Chondrocyte (in vitro differentiated cells): ENCODE measurements around the gene CASZ1. TPM values are rescaled to one million over a fixed set of nuclear protein-coding genes. Genes with fewer than 3 reads are reported as not detected.

Experiments
- DNase-seq: peaks from one replicate; pipeline ENCODE4 v3.0.0; 2021; ENCODE audit warnings: mixed read lengths, low spot score
- H3K27ac Mint-ChIP-seq: one replicate; pipeline ENCODE4 v1.8.0; 2021; ENCODE audit warnings: mild to moderate bottlenecking, moderate library complexity, mixed read lengths; ENCODE audit not compliant: unreplicated experiment
- H3K27me3 Mint-ChIP-seq: 2 replicates; pipeline ENCODE4 v1.8.0; 2021; ENCODE audit warnings: low read depth, mixed read lengths
- H3K36me3 Mint-ChIP-seq: 2 replicates; pipeline ENCODE4 v1.8.0; 2021; ENCODE audit warnings: low read depth, mixed read lengths
- H3K4me1 Mint-ChIP-seq: 2 replicates; pipeline ENCODE4 v1.8.0; 2021; ENCODE audit warnings: low read depth, mild to moderate bottlenecking, mixed read lengths
- H3K4me3 Mint-ChIP-seq: one replicate; pipeline ENCODE4 v1.8.0; 2021; ENCODE audit warnings: mild to moderate bottlenecking, moderate library complexity, mixed read lengths; ENCODE audit not compliant: unreplicated experiment
- H3K9me3 Mint-ChIP-seq: 2 replicates; pipeline ENCODE4 v1.8.0; 2021; ENCODE audit warnings: low read depth, mixed read lengths
- CTCF ChIP-seq: fragments of 200-600 bp; sonication (generic); IDR thresholded peaks from 2 replicates; pipeline ENCODE4 v1.5.0; 2021; ENCODE audit warnings: antibody characterized with exemption, mild to moderate bottlenecking, moderate library complexity
- total RNA-seq: library from RNA; stranded (reverse); gene quantifications from 3 replicates; pipeline ENCODE4 v1.2.1, GENCODE V29; 2021

Gene CASZ1
- total RNA-seq, 1 donor from 2014 or later = 4.1 TPM

- no peak for DNase-seq
- H3K27me3 Mint-ChIP-seq = no peaks in the 10 kb centered on the region
- TF ChIP-seq CTCF = no peak
- no peak overlapping the region for H3K27ac Mint-ChIP-seq
- H3K9me3 Mint-ChIP-seq = no peaks in the 10 kb centered on the region
- H3K4me3 Mint-ChIP-seq = no peak overlapping the region
- no peaks in the 10 kb centered on the region for H3K4me1 Mint-ChIP-seq
- H3K36me3 Mint-ChIP-seq = no peaks in the 10 kb centered on the region
Measured at GRCh38 chr1:10653370-10654125, 142.9 kb downstream of the CASZ1 start.

- no peak overlapping the region for H3K4me3 Mint-ChIP-seq
- no peak overlapping the region for H3K27ac Mint-ChIP-seq
- TF ChIP-seq CTCF = no peak
- H3K27me3 Mint-ChIP-seq = no peaks in the 10 kb centered on the region
- H3K9me3 Mint-ChIP-seq = no peaks in the 10 kb centered on the region
- no peaks in the 10 kb centered on the region for H3K4me1 Mint-ChIP-seq
- no peaks in the 10 kb centered on the region for H3K36me3 Mint-ChIP-seq
- no peak for DNase-seq
Measured at GRCh38 chr1:10652626-10653025, 143.8 kb downstream of the CASZ1 start.

DNA sequence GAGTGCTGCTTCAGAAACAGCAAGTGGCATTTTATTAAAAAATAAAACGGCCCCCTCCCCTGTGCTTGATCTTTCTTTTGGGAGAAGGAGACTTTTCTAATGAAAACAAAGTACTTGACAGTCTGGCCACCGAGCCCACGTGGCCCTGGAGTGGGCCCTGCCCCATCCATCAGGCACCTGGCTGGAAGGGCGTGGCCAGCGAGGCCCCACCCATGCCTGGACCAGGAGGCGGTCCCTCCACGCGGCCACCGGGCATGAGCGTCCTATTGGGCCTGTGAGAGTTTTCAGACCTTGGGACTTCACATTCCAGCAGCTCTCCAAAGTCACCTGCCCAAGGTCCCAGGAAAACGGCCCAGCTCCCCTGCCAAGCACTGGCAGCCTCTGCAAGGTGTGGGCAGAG lies 144.7 kb downstream of the CASZ1 start:
- H3K27ac Mint-ChIP-seq = no peak overlapping the region
- no peaks in the 10 kb centered on the region for H3K27me3 Mint-ChIP-seq
- no peaks in the 10 kb centered on the region for H3K4me1 Mint-ChIP-seq
- no peak for TF ChIP-seq CTCF
- H3K4me3 Mint-ChIP-seq = no peak overlapping the region
- DNase-seq = no peak
- no peaks in the 10 kb centered on the region for H3K36me3 Mint-ChIP-seq
- no peaks in the 10 kb centered on the region for H3K9me3 Mint-ChIP-seq

DNA sequence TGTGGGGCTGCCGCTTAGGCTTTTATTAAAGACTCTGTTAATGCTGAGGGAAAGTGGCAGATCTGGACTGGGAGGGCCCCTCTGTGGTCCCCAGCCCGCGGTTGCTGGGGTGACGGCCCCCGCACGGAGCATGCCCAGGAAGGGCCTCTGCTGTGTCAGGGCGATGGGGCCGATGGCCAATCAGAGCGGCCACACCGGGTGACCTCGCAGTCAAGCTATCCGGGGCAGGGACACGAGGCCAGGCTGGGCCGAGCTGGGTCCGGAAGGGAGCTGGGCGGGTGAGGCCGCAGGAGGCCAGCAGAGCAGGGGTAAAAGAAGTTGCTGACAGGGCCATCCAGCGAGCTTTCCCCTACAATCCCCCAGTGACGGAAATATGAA lies 145.1 kb downstream of the CASZ1 start:
- Mint-ChIP-seq H3K9me3 (no peaks in the 10 kb centered on the region), H3K27ac (no peak overlapping the region), H3K27me3 (no peaks in the 10 kb centered on the region), H3K36me3 (no peaks in the 10 kb centered on the region), H3K4me3 (no peak overlapping the region), H3K4me1 (no peaks in the 10 kb centered on the region)
- no peak for DNase-seq
- no peak for TF ChIP-seq CTCF

DNA sequence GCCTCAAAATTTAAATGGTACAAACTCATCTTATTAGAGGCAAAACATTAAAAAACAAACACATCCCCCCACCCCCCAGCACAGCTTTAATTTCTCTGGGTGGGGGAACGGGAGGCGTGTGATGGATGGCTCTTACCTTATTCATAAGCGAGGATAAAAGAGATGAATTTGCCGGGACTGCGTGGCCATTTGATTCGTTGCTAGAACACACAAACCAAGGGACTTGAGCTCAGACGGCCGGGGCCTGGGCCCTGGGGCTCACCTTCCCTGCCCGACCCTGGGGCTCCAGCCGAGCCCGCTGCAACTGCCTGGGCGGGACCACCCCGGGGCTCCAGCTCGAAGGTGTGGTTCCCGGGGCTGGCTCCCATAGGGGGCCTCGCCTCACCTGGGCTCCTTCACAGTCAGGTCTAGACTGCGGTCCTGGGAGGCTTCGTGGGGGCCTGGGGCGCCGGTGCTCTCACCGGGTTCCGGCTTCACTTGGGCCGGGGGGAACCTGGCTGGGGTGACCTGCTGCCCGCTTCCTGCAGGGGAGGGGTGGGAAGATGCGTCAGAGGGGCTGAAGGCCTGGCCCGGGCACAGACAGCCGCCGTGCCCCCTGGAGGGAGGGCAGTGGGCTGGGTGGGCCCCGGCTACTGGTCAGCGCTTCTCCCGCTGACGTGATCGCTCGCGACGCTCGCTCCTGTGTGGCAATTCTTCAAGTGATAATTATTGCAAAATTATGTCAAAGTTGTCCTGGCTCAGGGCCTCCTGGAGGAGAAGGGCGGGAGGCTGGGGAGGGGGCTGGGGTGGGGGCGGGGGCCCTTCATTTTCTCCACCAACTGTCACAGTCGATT lies 145.7 kb downstream of the CASZ1 start:
- DNase-seq = no peak
- no peak overlapping the region for H3K4me3 Mint-ChIP-seq
- TF ChIP-seq CTCF = no peak

More for the DNA sequence above, 145.7 kb downstream of the CASZ1 start:
- no peaks in the 10 kb centered on the region for H3K27me3 Mint-ChIP-seq
- H3K4me1 Mint-ChIP-seq = no peaks in the 10 kb centered on the region
- H3K9me3 Mint-ChIP-seq = no peaks in the 10 kb centered on the region
- H3K36me3 Mint-ChIP-seq = no peaks in the 10 kb centered on the region
- no peak overlapping the region for H3K27ac Mint-ChIP-seq
